Ishikawa (cell line): ENCODE results near the gene PCLO.

Experiments
- CEBPB ChIP-seq: IDR thresholded peaks from 2 replicates; pipeline ENCODE4 v1.6.1; 2012
- CREB1 ChIP-seq: IDR thresholded peaks from 2 replicates; pipeline ENCODE4 v1.6.1; 2012; ENCODE audit warnings: low read depth
- EGR1 ChIP-seq: IDR thresholded peaks from 2 replicates; pipeline ENCODE4 v1.6.1; 2012
- EP300 ChIP-seq: IDR thresholded peaks from 2 replicates; pipeline ENCODE4 v1.6.1; 2012; ENCODE audit warnings: borderline replicate concordance
- FOXM1 ChIP-seq: IDR thresholded peaks from 2 replicates; pipeline ENCODE4 v1.6.1; 2012; ENCODE audit warnings: low read depth, borderline replicate concordance
- NFIC ChIP-seq: IDR thresholded peaks from 2 replicates; pipeline ENCODE4 v1.6.1; 2012
- RAD21 ChIP-seq: IDR thresholded peaks from 2 replicates; pipeline ENCODE4 v1.6.1; 2012; ENCODE audit warnings: low read depth
- REST ChIP-seq: IDR thresholded peaks from 2 replicates; pipeline ENCODE4 v1.6.1; 2012; ENCODE audit warnings: low read depth, mild to moderate bottlenecking
- TAF1 ChIP-seq: IDR thresholded peaks from 2 replicates; pipeline ENCODE4 v1.6.1; 2012; ENCODE audit warnings: low read depth, mild to moderate bottlenecking
- TCF12 ChIP-seq: IDR thresholded peaks from 2 replicates; pipeline ENCODE4 v1.6.1; 2012; ENCODE audit warnings: low read depth
- TEAD4 ChIP-seq: IDR thresholded peaks from 2 replicates; pipeline ENCODE4 v1.6.1; 2012
- YY1 ChIP-seq: IDR thresholded peaks from 2 replicates; pipeline ENCODE4 v1.6.1; 2012; ENCODE audit warnings: low read depth
- ZBTB7A ChIP-seq: IDR thresholded peaks from 2 replicates; pipeline ENCODE4 v1.6.1; 2012; ENCODE audit warnings: low read depth
- TF ChIP-seq, protein P1 (sequence below): IDR thresholded peaks from 2 replicates; pipeline ENCODE4 v1.6.1; 2012
- TF ChIP-seq, protein P2 (sequence below): IDR thresholded peaks from 2 replicates; pipeline ENCODE4 v1.6.1; 2012

The PCLO gene

DNA sequence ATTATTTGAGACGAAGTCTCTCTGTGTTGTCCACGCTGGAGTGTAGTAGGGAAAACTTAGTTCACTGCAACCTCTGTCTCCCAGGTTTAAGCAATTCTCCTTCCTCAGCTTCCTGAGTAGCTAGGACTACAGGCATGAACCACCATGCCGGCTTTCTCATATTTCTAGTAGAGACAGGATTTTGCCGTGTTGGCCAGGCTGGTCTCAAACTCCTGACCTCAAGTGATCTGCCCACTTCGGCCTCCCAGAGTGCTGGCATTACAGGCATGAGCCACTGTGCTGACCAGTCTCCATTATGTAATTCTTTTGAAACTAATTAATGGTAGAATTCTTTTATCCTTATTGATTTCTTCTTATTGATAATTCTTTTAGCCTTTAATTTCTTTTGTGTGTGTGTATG is 32.5 kb downstream of the PCLO start:
- TF ChIP-seq TEAD4 (no peak), NFIC (no peak), TCF12 (no peak), CREB1 (no peak), YY1 (no peak), ZBTB7A (no peak), EGR1 (no peak), EP300 (no peak), RAD21 (no peak), FOXM1 (no peak)
- TF ChIP-seq, protein P1, sequence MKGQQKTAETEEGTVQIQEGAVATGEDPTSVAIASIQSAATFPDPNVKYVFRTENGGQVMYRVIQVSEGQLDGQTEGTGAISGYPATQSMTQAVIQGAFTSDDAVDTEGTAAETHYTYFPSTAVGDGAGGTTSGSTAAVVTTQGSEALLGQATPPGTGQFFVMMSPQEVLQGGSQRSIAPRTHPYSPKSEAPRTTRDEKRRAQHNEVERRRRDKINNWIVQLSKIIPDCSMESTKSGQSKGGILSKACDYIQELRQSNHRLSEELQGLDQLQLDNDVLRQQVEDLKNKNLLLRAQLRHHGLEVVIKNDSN = no peak
- TF ChIP-seq, protein P2, sequence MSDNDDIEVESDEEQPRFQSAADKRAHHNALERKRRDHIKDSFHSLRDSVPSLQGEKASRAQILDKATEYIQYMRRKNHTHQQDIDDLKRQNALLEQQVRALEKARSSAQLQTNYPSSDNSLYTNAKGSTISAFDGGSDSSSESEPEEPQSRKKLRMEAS = no peak

GRCh38 chr7:83119494-83119893 is 43.2 kb downstream of the PCLO start:
- TF ChIP-seq EP300 (no peak), EGR1 (no peak), FOXM1 (no peak), RAD21 (no peak), CEBPB (no peak), ZBTB7A (no peak), TAF1 (no peak), YY1 (no peak)
- TF ChIP-seq, protein P2 = no peak
- TF ChIP-seq, protein P1 = no peak

DNA sequence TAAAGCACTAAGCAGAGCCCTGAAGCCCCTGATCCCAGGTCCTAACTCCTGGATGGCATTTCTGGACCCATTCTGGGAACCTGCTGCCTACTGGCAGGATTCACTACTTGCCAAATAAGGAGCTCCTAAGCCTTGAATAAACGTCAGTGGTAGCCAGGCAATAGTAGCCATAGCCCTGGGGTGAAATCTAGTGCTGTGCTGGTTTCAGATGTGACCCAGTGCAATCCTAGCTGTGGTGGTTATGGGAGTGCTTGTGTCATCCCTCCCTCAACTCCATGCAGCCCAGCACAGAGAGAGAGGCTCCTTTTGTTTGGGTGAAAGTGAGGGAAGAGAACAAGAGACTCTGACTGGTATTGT is 43.7 kb downstream of the PCLO start:
- TF ChIP-seq, protein P2 = no peak
- no peak for TF ChIP-seq RAD21
- TF ChIP-seq TAF1 = no peak
- no peak for TF ChIP-seq ZBTB7A
- TF ChIP-seq EGR1 = no peak
- no peak for TF ChIP-seq CEBPB
- no peak for TF ChIP-seq FOXM1
- no peak for TF ChIP-seq REST
- TF ChIP-seq TCF12 = no peak
- TF ChIP-seq, protein P1 = no peak
- no peak for TF ChIP-seq NFIC
- no peak for TF ChIP-seq CREB1
- TF ChIP-seq YY1 = no peak
- no peak for TF ChIP-seq EP300
- no peak for TF ChIP-seq TEAD4

GRCh38 chr7:83118347-83119025 is 44.2 kb downstream of the PCLO start:
- TF ChIP-seq, protein P2 = no peak
- TF ChIP-seq TAF1 (no peak), NFIC (no peak), REST (no peak), FOXM1 (no peak), EP300 (no peak), CEBPB (no peak), RAD21 (no peak)

DNA sequence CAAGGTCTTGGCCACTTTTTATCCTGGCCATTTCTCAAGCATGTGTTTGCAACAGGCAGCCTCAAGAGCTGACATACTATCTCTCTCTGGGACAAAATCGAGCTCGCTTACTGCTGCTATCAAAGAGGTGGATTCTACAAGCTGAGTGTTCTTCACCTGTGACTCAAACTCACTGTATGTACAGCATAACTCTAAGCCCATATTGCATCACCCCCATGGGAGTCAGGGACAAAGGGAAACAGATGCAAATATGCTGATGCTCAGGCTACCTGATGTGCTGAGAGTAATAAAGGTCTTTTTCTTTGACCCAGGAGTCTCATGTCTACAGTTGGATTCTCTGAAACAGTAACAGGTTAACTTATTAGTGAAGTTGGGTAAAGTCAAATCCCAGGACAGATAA is 45.2 kb downstream of the PCLO start:
- TF ChIP-seq, protein P1 = no peak
- TF ChIP-seq ZBTB7A (no peak), CREB1 (no peak), TEAD4 (no peak), NFIC (no peak), FOXM1 (no peak), TAF1 (no peak), CEBPB (no peak), REST (no peak), EP300 (no peak), TCF12 (no peak), YY1 (no peak)
- TF ChIP-seq, protein P2 = no peak
